Measurements from ENCODE around the gene SCAF1.

- no peak for TF ChIP-seq TSC22D2 (CRISPR knock-in tag; IDR thresholded peaks at IDR 0.05; ENCODE audit: borderline replicate concordance)
- TF ChIP-seq ZNF253 (CRISPR knock-in tag; IDR thresholded peaks at IDR 0.05; ENCODE audit: borderline replicate concordance): no peak
- TF ChIP-seq YY1 (IDR thresholded peaks at IDR 0.05; ENCODE audit: insufficient read depth, insufficient replicate concordance, low read depth, low read length): peak; percentile 7
- no peak for TF ChIP-seq ELK4 (CRISPR knock-in tag; IDR thresholded peaks at IDR 0.05; ENCODE audit: borderline replicate concordance)
Observed at GRCh38 chr19:49677901-49678674, 36.1 kb downstream of the SCAF1 start.

Data from HepG2 (cell line).